ENCODE results near the gene ANKRD55.

- TF ChIP-seq EZH2 (IDR thresholded peaks at IDR 0.05; ENCODE audit: low read depth, low read length, severe bottlenecking) (no peak), EP300 (IDR thresholded peaks at IDR 0.05; ENCODE audit: borderline replicate concordance in 1 of 2, low read depth in 2 of 2, low read length in 2 of 2) (no peak), EGR1 (IDR thresholded peaks at IDR 0.05; ENCODE audit: borderline replicate concordance, low read depth, low read length) (no peak), GABPA (IDR thresholded peaks at IDR 0.05; ENCODE audit: borderline replicate concordance, insufficient read depth, low read length) (no peak), NRF1 (IDR thresholded peaks at IDR 0.05; ENCODE audit: low read depth, low read length) (no peak), CREB1 (IDR thresholded peaks at IDR 0.05) (no peak), CTCF (IDR thresholded peaks at IDR 0.05; ENCODE audit: control extremely low read depth in 1 of 3, insufficient read depth in 1 of 3, low read depth in 1 of 3, low read length in 3 of 3) (no peak)
These were observed 68.8 kb downstream of the ANKRD55 start for GRCh38 chr5:56164376-56164775.
